Left lung (tissue), 10 donors: ENCODE data around the gene AOAH. TPM values are rescaled to one million over a fixed set of nuclear protein-coding genes. Genes with fewer than 3 reads are reported as not detected.

ENCODE experiments used
- ATAC-seq: fragments of 200-7000 bp; cut with Tn5 transposase; one replicate; pipeline ENCODE4 v1.9.1; 2020; ENCODE audit warnings: moderate library complexity
- DNase-seq, 4 donors: peaks; one replicate each; pipeline ENCODE4 v3.0.0-alpha.2; 2013 to 2020
- H3K27ac ChIP-seq, 2 donors: fragments of 200-600 bp; sonication (generic) in 1 of 2; one replicate each; pipeline versions ENCODE4 v1.5.0 to v1.8.0; 2020 to 2021
- H3K27me3 ChIP-seq, 2 donors: fragments of 200-600 bp; sonication (generic) in 1 of 2; one replicate each; pipeline versions ENCODE4 v1.5.0 to v1.8.0; 2020 to 2021
- H3K36me3 ChIP-seq, 2 donors: fragments of 200-600 bp; sonication (generic) in 1 of 2; one replicate each; pipeline versions ENCODE4 v1.5.0 to v1.8.0; 2020 to 2021
- H3K4me1 ChIP-seq, 2 donors: fragments of 200-600 bp; one replicate each; pipeline ENCODE4 v1.8.0; 2021
- H3K4me3 ChIP-seq, 2 donors: fragments of 200-600 bp; sonication (generic) in 1 of 2; one replicate each; pipeline versions ENCODE4 v1.5.0 to v1.8.0; 2020 to 2021; ENCODE audit warnings: mild to moderate bottlenecking in 1 of 2
- H3K9me3 ChIP-seq, 2 donors: fragments of 200-600 bp; sonication (generic) in 1 of 2; one replicate each; pipeline versions ENCODE4 v1.5.0 to v1.8.0; 2020 to 2021
- CTCF ChIP-seq, 2 donors: fragments of 200-600 bp; sonication (generic) in 1 of 2; IDR thresholded peaks; one replicate each; pipeline versions ENCODE4 v1.5.0 to v1.8.0; 2021; ENCODE audit warnings: antibody characterized with exemption in 2 of 2
- intact Hi-C, 2 donors: fragments of 100-400 bp; cut with DNase I; formaldehyde crosslinking; loops; one replicate each; pipeline versions ENCODE4 v1.11.2 to v1.14.2; 2022
- polyA plus RNA-seq, 6 donors: library from polyadenylated mRNA; unstranded; fragments of 120-200 nt; gene quantifications; one replicate each; pipeline ENCODE4 v1.2.1, GENCODE V29; 2013; ENCODE audit not compliant: insufficient read length in 6 of 6
- total RNA-seq, 2 donors: library from RNA; stranded (reverse); fragmentation: NEBNext Ultra II Directional; extraction: Animal tissue kit (Norgen Biotek cat#: 25700); gene quantifications; one replicate each; pipeline ENCODE4 v1.2.1, GENCODE V29; 2021
- donor health status: DM: no; HTN: yes; CAD: no.
- donor health status: DM: no; HTN: no; CAD: no.

Gene AOAH
- total and polyA plus RNA-seq, 8 donors = 3.9 to 28.2 (median 6.9) TPM

- H3K4me3 ChIP-seq = no peak overlapping the region
- no peaks in the 10 kb centered on the region for H3K27me3 ChIP-seq
- H3K4me1 ChIP-seq = peaks cover 0 to 12% of the 10 kb centered on the region in 2 donors
- ATAC-seq (no peak), DNase-seq (no peak)
- no peaks in the 10 kb centered on the region for H3K9me3 ChIP-seq
- intact Hi-C loops = no loop called here
- peaks cover 0 to 3% of the 10 kb centered on the region in 2 donors for H3K36me3 ChIP-seq
- no peak for TF ChIP-seq CTCF (IDR thresholded peaks at IDR 0.05)
- no peak overlapping the region for H3K27ac ChIP-seq
Measured at GRCh38 chr7:36605261-36606051, 118.8 kb downstream of the AOAH start.

GRCh38 chr7:36604806-36605205 lies 119.5 kb downstream of the AOAH start:
- intact Hi-C loops = no loop called here
- no peaks in the 10 kb centered on the region for H3K27me3 ChIP-seq
- peaks cover 0 to 3% of the 10 kb centered on the region in 2 donors for H3K36me3 ChIP-seq
- no peaks in the 10 kb centered on the region for H3K9me3 ChIP-seq
- H3K4me1 ChIP-seq = peaks cover 0 to 18% of the 10 kb centered on the region in 2 donors
- no peak for DNase-seq
- ATAC-seq = no peak
- no peak overlapping the region for H3K4me3 ChIP-seq
- no peak for TF ChIP-seq CTCF (IDR thresholded peaks at IDR 0.05)
- H3K27ac ChIP-seq = no peak overlapping the region

- ATAC-seq (no peak), DNase-seq (peak in 1 of 4 donors; percentile 55)
- no peaks in the 10 kb centered on the region for H3K27me3 ChIP-seq
- peaks cover 0 to 3% of the 10 kb centered on the region in 2 donors for H3K36me3 ChIP-seq
- H3K4me1 ChIP-seq = peaks cover 0 to 25% of the 10 kb centered on the region in 2 donors
- no peaks in the 10 kb centered on the region for H3K9me3 ChIP-seq
- H3K27ac ChIP-seq = peak overlapping the region in 1 of 2 donors; percentile 39
- intact Hi-C loops = no loop called here
- no peak for TF ChIP-seq CTCF (IDR thresholded peaks at IDR 0.05)
- H3K4me3 ChIP-seq = no peak overlapping the region
Measured at GRCh38 chr7:36602934-36603887, 121.1 kb downstream of the AOAH start.

- Histone ChIP-seq H3K9me3 (no peaks in the 10 kb centered on the region), H3K4me1 (peaks cover 0 to 25% of the 10 kb centered on the region in 2 donors), H3K27me3 (no peaks in the 10 kb centered on the region), H3K36me3 (no peaks in the 10 kb centered on the region), H3K4me3 (no peak overlapping the region), H3K27ac (peak overlapping the region in 1 of 2 donors; percentile 39)
- no peak for ATAC-seq
- intact Hi-C loops = no loop called here
- no peak for DNase-seq
- TF ChIP-seq CTCF (IDR thresholded peaks at IDR 0.05) = no peak
Measured at GRCh38 chr7:36602511-36602910, 121.8 kb downstream of the AOAH start.

GRCh38 chr7:36601601-36602000 lies 122.7 kb downstream of the AOAH start:
- Histone ChIP-seq H3K36me3 (no peaks in the 10 kb centered on the region), H3K27me3 (no peaks in the 10 kb centered on the region), H3K27ac (peak overlapping the region in 1 of 2 donors; percentile 85), H3K4me1 (peaks cover 0 to 25% of the 10 kb centered on the region in 2 donors), H3K9me3 (no peaks in the 10 kb centered on the region), H3K4me3 (no peak overlapping the region)
- intact Hi-C loops = no loop called here
- DNase-seq (no peak), ATAC-seq (no peak)
- no peak for TF ChIP-seq CTCF (IDR thresholded peaks at IDR 0.05)
